ENCODE measurements around the gene RAP1GAP2.

- TF ChIP-seq CTCF (IDR thresholded peaks at IDR 0.05) = no peak
- TF ChIP-seq POLR2A (IDR thresholded peaks at IDR 0.05) = no peak
These were observed 55.4 kb downstream of the RAP1GAP2 start for GRCh38 chr17:2851615-2852014.

All from Peyer's patch (tissue), 4 donors.